Epithelial cell of proximal tubule (primary cell): Measurements from ENCODE around the gene HOXC13. TPM values are rescaled to one million over a fixed set of nuclear protein-coding genes. Genes with fewer than 3 reads are reported as not detected.

Experiments used
- DNase-seq: peaks from one replicate; pipeline ENCODE4 v3.0.0-alpha.2; 2011; ENCODE audit warnings: low read depth
- H3K4me3 ChIP-seq: 2 replicates; pipeline ENCODE4 v1.5.1; 2011; ENCODE audit warnings: low read depth, mild to moderate bottlenecking, low read length
- total RNA-seq: library from RNA; depleted of rRNA; stranded (reverse); fragments of >200 nt; gene quantifications from 2 replicates; pipeline ENCODE4 v1.2.3, GENCODE V29; 2015
- TF ChIP-seq, protein P1 (sequence below): conservative IDR thresholded peaks from 2 replicates; pipeline ENCODE4 v1.5.1; 2012; ENCODE audit warnings: low read depth, mild to moderate bottlenecking, low read length

HOXC13 gene
- total RNA-seq, 1 donor from 2014 or later = not detected

DNA sequence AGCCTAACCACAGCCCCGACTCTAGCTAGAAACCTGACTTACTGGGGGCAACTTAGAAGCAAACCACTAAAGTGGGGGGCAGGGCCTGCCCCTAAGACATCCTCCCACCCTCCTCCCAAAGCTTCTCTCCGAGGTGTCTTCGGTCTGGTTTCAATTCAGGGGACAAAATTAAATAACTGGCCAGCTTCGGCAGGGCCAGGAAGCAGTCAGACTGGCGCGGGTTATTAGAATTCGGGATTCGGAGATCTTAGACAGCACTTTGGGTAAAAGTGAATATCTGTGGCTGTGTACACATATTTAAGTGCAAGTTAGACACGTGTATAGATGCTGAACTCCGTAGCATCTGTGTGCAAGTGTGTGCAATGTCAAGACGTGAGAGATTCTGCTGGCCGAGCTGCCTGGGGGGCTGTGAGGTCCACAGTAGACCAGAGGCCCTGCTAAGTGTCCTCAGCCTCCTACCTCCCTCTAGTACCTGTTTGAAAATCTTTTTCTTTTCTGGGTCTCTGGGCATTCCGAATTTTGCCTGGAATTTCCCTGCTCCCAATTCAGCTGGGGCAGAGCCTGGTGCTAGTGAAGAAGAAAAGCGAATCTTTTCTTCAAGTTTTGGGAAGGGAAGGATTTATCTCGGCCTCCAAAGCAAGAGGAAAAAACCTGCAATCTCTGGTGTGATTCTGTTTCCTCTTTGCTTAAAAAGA lies 42.3 kb downstream of the HOXC13 start:
- H3K4me3 ChIP-seq = peak overlapping the region; percentile 98
- TF ChIP-seq, protein P1, sequence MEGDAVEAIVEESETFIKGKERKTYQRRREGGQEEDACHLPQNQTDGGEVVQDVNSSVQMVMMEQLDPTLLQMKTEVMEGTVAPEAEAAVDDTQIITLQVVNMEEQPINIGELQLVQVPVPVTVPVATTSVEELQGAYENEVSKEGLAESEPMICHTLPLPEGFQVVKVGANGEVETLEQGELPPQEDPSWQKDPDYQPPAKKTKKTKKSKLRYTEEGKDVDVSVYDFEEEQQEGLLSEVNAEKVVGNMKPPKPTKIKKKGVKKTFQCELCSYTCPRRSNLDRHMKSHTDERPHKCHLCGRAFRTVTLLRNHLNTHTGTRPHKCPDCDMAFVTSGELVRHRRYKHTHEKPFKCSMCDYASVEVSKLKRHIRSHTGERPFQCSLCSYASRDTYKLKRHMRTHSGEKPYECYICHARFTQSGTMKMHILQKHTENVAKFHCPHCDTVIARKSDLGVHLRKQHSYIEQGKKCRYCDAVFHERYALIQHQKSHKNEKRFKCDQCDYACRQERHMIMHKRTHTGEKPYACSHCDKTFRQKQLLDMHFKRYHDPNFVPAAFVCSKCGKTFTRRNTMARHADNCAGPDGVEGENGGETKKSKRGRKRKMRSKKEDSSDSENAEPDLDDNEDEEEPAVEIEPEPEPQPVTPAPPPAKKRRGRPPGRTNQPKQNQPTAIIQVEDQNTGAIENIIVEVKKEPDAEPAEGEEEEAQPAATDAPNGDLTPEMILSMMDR = no peak
- no peak for DNase-seq

DNA sequence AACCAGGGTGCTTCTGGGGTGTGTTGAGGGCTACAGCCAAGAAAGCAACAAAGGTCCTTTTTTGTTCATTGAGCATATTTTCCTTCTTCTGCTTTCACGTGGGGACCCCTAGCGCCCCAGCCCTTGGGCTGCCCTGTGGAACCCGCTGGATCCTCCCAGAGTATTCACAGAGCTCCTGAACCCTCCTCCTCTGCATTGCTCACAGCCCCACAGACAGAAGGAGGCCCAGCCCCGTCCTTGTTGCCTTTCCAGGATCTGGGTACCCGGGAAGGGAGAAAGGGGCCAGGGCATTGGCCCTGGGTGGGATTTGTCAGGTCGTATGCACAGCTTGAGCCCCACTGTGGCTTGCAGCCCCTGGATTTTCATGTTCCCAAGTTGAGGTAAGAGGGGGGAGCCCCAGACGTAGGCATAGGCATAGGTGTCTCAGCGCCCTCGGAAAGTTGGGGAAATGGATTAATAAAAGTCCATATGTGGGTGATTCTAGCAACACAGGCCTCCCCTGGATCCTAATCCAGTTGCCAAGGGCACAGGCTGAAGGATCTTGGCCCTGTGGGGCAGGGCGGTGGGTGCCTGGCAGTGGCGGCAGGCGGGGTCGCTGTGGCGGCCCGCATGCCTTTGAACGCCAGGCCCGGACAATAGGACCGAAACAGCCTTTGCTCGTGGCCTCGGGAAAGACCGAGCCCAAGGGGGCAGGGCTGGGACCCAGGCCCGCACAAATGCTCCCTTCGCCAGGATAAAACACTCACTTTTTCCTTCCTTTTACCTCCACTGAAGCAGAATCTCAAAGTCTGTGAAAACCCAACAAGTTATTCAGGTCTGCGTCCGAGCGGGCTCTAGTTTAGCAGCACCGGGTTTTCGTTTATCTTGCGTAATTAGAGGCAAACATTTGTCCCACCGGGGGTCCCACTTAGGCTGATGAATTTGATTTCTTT lies 43.3 kb downstream of the HOXC13 start:
- H3K4me3 ChIP-seq = peak overlapping the region; percentile 98
- no peak for DNase-seq
- TF ChIP-seq, protein P1 = no peak

DNA sequence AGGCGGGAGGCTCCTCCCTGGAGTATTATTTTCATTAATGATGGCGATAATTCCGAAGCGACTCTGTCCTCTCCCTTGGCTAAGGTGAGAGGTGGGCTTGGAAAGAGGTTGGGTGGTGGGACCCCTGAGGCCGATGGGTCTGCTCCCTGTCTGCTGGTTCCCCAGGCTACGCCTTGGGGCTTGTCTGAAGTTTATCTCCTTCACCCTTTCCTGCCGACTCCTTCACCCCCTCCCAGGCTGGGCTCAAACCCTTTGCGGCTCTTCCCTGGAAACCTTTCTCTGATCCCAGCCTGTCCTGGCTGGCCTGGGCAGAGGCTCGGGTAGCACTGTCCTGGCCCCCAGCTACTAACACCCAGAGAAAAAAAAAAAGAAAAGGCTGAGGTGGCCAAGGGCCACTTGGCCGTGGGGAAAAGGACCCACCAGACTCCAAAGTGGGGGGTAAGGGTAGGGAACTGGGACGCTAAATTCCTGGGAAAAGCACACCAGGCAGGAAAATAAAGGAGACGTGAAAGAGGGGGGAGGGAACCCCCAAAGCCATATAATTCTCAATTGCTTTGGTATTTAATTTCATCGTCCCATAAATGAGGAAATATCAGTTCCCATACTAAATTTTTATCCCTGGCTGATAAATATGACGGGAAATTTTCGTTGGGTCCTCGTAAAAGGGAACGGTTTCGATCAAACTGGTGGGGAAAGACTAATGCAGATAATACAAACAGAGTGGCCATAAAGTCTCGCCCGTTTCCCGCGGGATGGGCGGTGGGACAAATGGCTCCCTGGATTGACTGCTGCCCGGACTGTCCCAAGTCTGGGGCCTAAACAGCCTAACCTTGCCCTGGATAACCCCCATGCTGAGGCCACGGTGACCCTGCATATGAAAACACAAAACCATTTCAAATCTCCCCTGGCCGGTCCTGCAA lies 44.3 kb downstream of the HOXC13 start:
- no peak for DNase-seq
- TF ChIP-seq, protein P1 = no peak
- peak overlapping the region; percentile 98 for H3K4me3 ChIP-seq

DNA sequence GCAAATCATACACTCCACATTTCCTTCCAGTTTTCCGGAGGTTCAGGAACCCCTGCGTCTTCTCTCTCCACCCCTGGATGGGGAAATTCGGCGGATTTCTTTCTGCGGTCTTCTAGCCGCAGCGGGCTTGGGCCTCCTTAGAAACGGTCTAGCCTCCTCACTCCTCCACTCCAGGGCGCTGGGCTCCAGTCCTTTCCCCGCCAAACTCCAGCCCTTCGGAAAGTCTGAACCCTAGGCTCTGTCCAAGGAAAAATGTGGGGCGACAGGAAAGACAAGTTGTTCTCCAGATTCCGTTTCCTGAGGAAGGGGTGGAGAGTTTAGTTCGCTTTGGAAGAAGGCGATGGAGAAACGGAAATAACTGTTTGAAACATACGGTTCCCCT lies 44.9 kb downstream of the HOXC13 start:
- TF ChIP-seq, protein P1 = no peak
- no peak for DNase-seq
- peak overlapping the region; percentile 98 for H3K4me3 ChIP-seq

DNA sequence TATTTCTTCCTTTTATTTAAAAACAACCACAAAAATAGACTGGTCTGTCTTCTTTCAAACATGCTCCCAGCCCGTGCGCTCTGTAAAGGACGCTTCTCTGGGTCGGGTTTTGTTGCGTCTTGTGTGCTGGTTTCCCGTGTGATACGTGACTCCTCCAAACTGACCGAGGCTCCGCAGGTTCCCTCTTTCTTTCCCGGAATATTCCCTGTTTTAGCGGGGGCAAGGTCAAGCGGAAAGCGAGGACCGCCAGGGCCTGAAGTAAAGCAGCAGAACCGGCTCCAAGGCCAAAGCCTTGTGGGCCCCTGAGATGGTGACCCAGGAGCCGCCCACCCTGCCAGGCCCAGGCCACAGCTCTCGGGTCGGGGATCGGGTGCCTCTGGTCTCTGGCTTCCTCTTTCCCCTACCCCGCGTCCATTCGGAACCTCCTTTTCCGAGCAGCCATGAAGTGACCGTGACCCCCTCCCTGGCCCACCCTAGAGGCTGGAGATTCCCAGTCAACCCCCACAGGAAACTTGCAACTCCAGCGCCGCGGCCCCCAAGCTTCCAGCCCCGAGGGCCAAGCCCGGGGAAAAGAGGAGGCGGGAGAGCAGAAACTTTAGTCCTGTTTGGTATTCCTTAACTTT lies 45.4 kb downstream of the HOXC13 start:
- DNase-seq = no peak
- H3K4me3 ChIP-seq = peak overlapping the region; percentile 98
- TF ChIP-seq, protein P1 = no peak
